Panc1 (cell line): ENCODE measurements around the gene CCDC57. TPM values are rescaled to one million over a fixed set of nuclear protein-coding genes. Genes with fewer than 3 reads are reported as not detected.

Experiments used
- ATAC-seq: fragments of 200-7000 bp; cut with Tn5 transposase; 2 replicates; pipeline ENCODE4 v1.9.1; 2020; ENCODE audit warnings: mild to moderate bottlenecking, moderate library complexity
- BruUV-seq: library from RNA; stranded (reverse); fragments of 400-500 nt; replicated peaks from 2 replicates; lab custom pipeline; 2021; lab: Mats Ljungman, UMichigan
- CTCF ChIA-PET: fragments of 300-600 bp; sonication (Branson Sonifier 250); formaldehyde crosslinking; loops from one replicate; lab custom pipeline; 2022; ENCODE audit warnings: antibody characterized with exemption; lab: Charles Lee
- POLR2A ChIA-PET: fragments of 300-600 bp; sonication (Branson Sonifier 250); formaldehyde crosslinking; loops from one replicate; lab custom pipeline; 2022; ENCODE audit warnings: antibody characterized with exemption; lab: Charles Lee
- DNase-seq: peaks from one replicate; pipeline ENCODE4 v3.0.0-alpha.2; 2010; ENCODE audit warnings: low read depth, low spot score
- H3K27ac ChIP-seq: 2 replicates; pipeline ENCODE4 v1.5.1; 2011; ENCODE audit warnings: mild to moderate bottlenecking, low read length, inconsistent platforms
- H3K27me3 ChIP-seq: fragments of 200-500 bp; sonication (Bioruptor generic); 2 replicates; pipeline ENCODE4 v1.6.0; 2014; ENCODE audit warnings: low read length, inconsistent platforms; ENCODE audit not compliant: control insufficient read depth, insufficient read depth
- H3K36me3 ChIP-seq: fragments of 200-500 bp; sonication (Bioruptor generic); 2 replicates; pipeline ENCODE4 v1.5.1; 2014; ENCODE audit warnings: inconsistent platforms, mild to moderate bottlenecking, low read length, moderate library complexity; ENCODE audit not compliant: control insufficient read depth, insufficient read depth
- H3K4me1 ChIP-seq: 2 replicates; pipeline ENCODE4 v1.5.1; 2011; ENCODE audit warnings: inconsistent platforms, mild to moderate bottlenecking, low read length, moderate library complexity; ENCODE audit not compliant: control insufficient read depth, insufficient read depth
- H3K4me3 ChIP-seq, 2 experiments: 2 replicates each; pipeline ENCODE4 v1.5.1; 2011 to 2012; ENCODE audit warnings: low read depth in 2 of 2, low read length in 2 of 2, mild to moderate bottlenecking in 2 of 2, inconsistent platforms in 1 of 2, moderate library complexity in 1 of 2
- H3K9me3 ChIP-seq: fragments of 200-500 bp; sonication (Bioruptor generic); 2 replicates; pipeline ENCODE4 v1.5.1; 2014; ENCODE audit warnings: low read depth, mild to moderate bottlenecking, inconsistent platforms, low read length, moderate library complexity; ENCODE audit not compliant: control insufficient read depth, insufficient read depth
- CTCF ChIP-seq: fragments of 450-650 bp; IDR thresholded peaks from 2 replicates; pipeline ENCODE4 v1.5.1; 2017; ENCODE audit warnings: mild to moderate bottlenecking
- POLR2AphosphoS5 ChIP-seq: IDR thresholded peaks from 2 replicates; pipeline ENCODE4 v1.6.1; 2012; ENCODE audit warnings: mild to moderate bottlenecking, low read depth, low read length, moderate library complexity
- REST ChIP-seq, 2 experiments: IDR thresholded peaks; 2 replicates each; pipeline ENCODE4 v1.6.1; 2011 to 2012; ENCODE audit warnings: low read depth in 2 of 2, control low read depth in 1 of 2, low read length in 1 of 2, mild to moderate bottlenecking in 1 of 2, moderate library complexity in 1 of 2; ENCODE audit not compliant: insufficient read depth in 1 of 2
- SIN3A ChIP-seq: IDR thresholded peaks from 2 replicates; pipeline ENCODE4 v1.6.1; 2012; ENCODE audit warnings: low read depth, mild to moderate bottlenecking, low read length, moderate library complexity, borderline replicate concordance; ENCODE audit not compliant: insufficient read depth
- TCF7L2 ChIP-seq: IDR thresholded peaks from 2 replicates; pipeline ENCODE4 v1.6.1; 2011; ENCODE audit warnings: mild to moderate bottlenecking, low read depth, low read length, inconsistent platforms
- in situ Hi-C: cut with HindIII; loops from 2 replicates; pipeline ENCODE4 v1.10.0; 2016; ENCODE audit warnings: low sequenced_read_pairs, low pct_unique_long_range_greater_than_20kb
- intact Hi-C: fragments of 100-400 bp; cut with micrococcal nuclease; formaldehyde crosslinking; loops from one replicate; pipeline ENCODE4 v1.10.0; 2022; ENCODE audit not compliant: unreplicated experiment
- total RNA-seq: library from RNA; stranded (reverse); gene quantifications from one replicate; pipeline ENCODE4 v1.2.1, GENCODE V29; 2021; ENCODE audit not compliant: unreplicated experiment

Gene CCDC57
- total RNA-seq, 1 experiment from 2014 or later, result 63.6 TPM

DNA sequence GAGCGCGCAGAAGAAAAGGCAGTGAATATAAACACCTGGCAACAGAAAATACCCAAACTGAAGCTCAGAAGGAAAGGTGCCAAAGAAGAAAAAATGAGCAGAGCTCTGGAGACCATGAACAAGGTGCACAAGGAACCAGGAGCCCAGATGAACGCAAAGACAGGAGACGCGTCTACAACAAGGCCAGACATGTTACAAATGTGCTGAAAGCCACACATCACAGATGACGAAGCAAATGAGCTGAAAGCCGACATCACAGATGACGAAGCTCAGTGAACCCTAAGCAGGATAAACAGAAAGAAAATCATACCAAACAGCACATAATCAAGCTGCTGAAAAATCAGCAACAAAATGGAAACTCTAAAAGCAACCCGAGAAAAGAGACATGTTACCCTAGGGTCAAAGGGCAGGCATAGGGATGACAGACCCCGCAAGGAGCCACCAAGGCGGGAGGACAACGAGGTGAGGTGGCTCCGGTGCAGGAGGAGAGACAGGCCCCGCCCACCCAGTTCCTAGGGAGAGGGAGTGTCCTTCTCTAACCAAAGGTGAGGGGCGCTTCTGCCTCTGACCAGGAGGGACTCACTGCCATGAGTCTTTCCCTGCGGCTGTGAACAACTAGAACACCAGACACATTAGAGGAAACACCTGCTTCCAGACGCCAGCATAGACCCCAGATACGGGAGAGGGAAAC lies 39.1 kb downstream of the CCDC57 start:
- no peak overlapping the region for H3K27ac ChIP-seq
- H3K9me3 ChIP-seq, result no peaks in the 10 kb centered on the region
- DNase-seq (no peak), ATAC-seq (0 out of 2 replicates have a peak, but pooled peaks have one; percentile 27)
- ChIA-PET CTCF (no interaction called here), POLR2A (no interaction called here)
- H3K4me1 ChIP-seq, result no peaks in the 10 kb centered on the region
- no peak overlapping the region for H3K4me3 ChIP-seq
- no TSS peak for BruUV-seq
- intact Hi-C loops, result no loop called here
- H3K27me3 ChIP-seq, result no peaks in the 10 kb centered on the region
- peaks cover 3% of the 10 kb centered on the region for H3K36me3 ChIP-seq
- TF ChIP-seq POLR2AphosphoS5 (no peak), TCF7L2 (no peak), SIN3A (no peak), REST (IDR thresholded peaks at IDR 0.05; ENCODE audit: insufficient read depth in 1 of 2, low read depth in 2 of 2, low read length in 1 of 2) (no peak), CTCF (no peak)
- in situ Hi-C loops, result no loop called here

GRCh38 chr17:82172486-82173160 lies 40.0 kb downstream of the CCDC57 start:
- ATAC-seq (no peak), DNase-seq (no peak)
- H3K27me3 ChIP-seq, result no peaks in the 10 kb centered on the region
- no peak overlapping the region for H3K27ac ChIP-seq
- CTCF ChIA-PET, result no interaction called here
- no TSS peak for BruUV-seq
- no peak overlapping the region for H3K4me3 ChIP-seq
- intact Hi-C loops, result no loop called here
- no peaks in the 10 kb centered on the region for H3K9me3 ChIP-seq
- H3K4me1 ChIP-seq, result no peaks in the 10 kb centered on the region
- POLR2A ChIA-PET, result no interaction called here
- H3K36me3 ChIP-seq, result peaks cover 3% of the 10 kb centered on the region
- in situ Hi-C loops, result no loop called here
- TF ChIP-seq CTCF (no peak), TCF7L2 (no peak)
